Activated CD4-positive, alpha-beta T cell treated with anti-CD3 and anti-CD28 coated beads, Interleukin-10, Interleukin-2, amounts not matched to agents 100 ng/mL and 50 ng/mL, durations not matched to agents 16 hours and 8 hours (primary cell): ENCODE results near the gene DEDD.
A peak's percentile ranks its signal among the peaks of the same experiment; 100 is the strongest.

Experiments
- DNase-seq: peaks from one replicate; pipeline ENCODE4 v3.0.0-alpha.2; 2020

DEDD gene

GRCh38 chr1:161132410-161133219, at the start of gene DEDD:
Gene DEDD (minus strand): TSS chr1:161132667. CDS start chr1:161124462, 8,205 bp downstream.
- peak; percentile 97 for DNase-seq

GRCh38 chr1:161182214-161182613, 49.7 kb upstream of the DEDD start:
- DNase-seq, result peak; percentile 91

- DNase-seq, result peak; percentile 42
These were observed 48.2 kb upstream of the DEDD start for GRCh38 chr1:161180639-161181038.

- no peak for DNase-seq
These were observed 47.2 kb upstream of the DEDD start for GRCh38 chr1:161179698-161180097.

GRCh38 chr1:161177936-161178244, 45.4 kb upstream of the DEDD start:
- DNase-seq, result no peak

- DNase-seq, result peak; percentile 94
These were observed 44.9 kb upstream of the DEDD start, which contains the start of gene B4GALT3 for GRCh38 chr1:161177112-161177935. Gene B4GALT3 (minus strand): TSS chr1:161177507. CDS start chr1:161176060, 1,447 bp downstream.

- no peak for DNase-seq
These were observed 44.1 kb upstream of the DEDD start for GRCh38 chr1:161176468-161177111.

GRCh38 chr1:161175771-161176453, 43.4 kb upstream of the DEDD start:
- no peak for DNase-seq

GRCh38 chr1:161174911-161175310, 42.4 kb upstream of the DEDD start:
- no peak for DNase-seq

GRCh38 chr1:161173711-161174110, 41.2 kb upstream of the DEDD start:
- no peak for DNase-seq

- DNase-seq, result no peak
These were observed 40.4 kb upstream of the DEDD start for GRCh38 chr1:161172776-161173376.

- no peak for DNase-seq
These were observed 39.9 kb upstream of the DEDD start for GRCh38 chr1:161172349-161172748.

- no peak for DNase-seq
These were observed 39.2 kb upstream of the DEDD start for GRCh38 chr1:161171696-161172095.

GRCh38 chr1:161171191-161171590, 38.7 kb upstream of the DEDD start:
- DNase-seq, result no peak

GRCh38 chr1:161168906-161169305, 36.4 kb upstream of the DEDD start:
- DNase-seq, result no peak

GRCh38 chr1:161166669-161167548, 34.4 kb upstream of the DEDD start:
- DNase-seq, result no peak

- peak; percentile 98 for DNase-seq
These were observed 33.5 kb upstream of the DEDD start, which contains the start of gene PPOX for GRCh38 chr1:161165742-161166668. Gene PPOX (plus strand): TSS chr1:161166426. CDS start chr1:161166848, 422 bp downstream.

- DNase-seq, result no peak
These were observed 32.6 kb upstream of the DEDD start for GRCh38 chr1:161164901-161165610.

- DNase-seq, result no peak
These were observed 31.3 kb upstream of the DEDD start for GRCh38 chr1:161163793-161164192.
